ENCODE measurements around the gene ESRRB.

ESRRB gene

DNA sequence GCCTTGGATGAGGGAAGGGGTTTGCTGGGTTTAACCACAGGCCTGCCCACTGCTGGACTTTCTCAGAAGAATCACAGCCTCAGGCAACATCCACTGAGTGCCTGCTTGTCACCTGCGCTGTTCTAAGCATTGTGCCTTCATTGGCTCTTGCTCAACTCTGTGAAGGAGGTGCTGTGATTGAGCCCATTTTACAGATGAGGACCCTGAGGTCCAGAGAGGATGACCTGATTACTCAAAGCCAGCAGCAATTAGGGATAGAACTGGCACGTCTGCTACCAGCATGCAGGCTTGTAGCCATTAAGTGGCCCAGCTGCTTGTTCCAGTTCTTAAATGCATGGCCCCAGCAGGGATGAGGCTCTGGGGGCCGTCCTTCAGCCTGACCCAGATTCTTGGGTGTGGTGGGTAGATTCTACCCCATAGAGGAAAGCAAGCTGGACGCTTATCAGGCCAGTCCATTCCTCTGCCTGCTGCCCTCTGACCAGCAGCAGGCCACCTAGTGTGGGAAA is 54.6 kb downstream of the ESRRB start:
- Histone ChIP-seq H3K36me3 (ENCODE audit: control insufficient read depth, insufficient read depth, low read length, severe bottlenecking) (no peaks in the 10 kb centered on the region), H3K4me3 (ENCODE audit: low read length) (no peak overlapping the region), H3K4me1 (ENCODE audit: control insufficient read depth, insufficient read depth, low read length) (no peaks in the 10 kb centered on the region), H3K9me3 (ENCODE audit: control insufficient read depth, low read length) (no peaks in the 10 kb centered on the region), H3K9ac (ENCODE audit: low read length) (no peak overlapping the region), H3K27me3 (replicated peaks; ENCODE audit: control insufficient read depth, insufficient read depth, low read length) (peaks cover 32% of the 10 kb centered on the region)
- DNase-seq (ENCODE audit: low read depth) = no peak

DNA sequence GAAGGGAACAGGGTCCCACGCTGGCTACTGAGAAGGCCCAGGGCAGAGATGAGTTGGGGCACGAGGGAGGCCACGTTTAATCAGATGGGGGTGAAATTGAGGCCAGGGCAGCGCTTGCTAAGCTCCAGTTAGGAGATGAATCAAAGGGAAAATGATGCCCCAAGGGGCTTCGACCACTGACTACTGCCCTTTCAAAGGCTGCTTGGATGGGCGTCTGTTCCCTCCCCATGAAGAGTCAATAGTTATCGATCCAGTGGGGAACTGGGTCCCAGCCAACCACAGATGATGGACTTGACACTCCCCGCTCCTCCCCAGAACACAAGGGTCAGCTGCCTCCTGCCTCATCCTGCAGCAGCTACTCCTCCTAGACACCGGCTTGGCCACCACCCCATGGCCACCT is 55.6 kb downstream of the ESRRB start:
- DNase-seq (ENCODE audit: low read depth) = no peak

DNA sequence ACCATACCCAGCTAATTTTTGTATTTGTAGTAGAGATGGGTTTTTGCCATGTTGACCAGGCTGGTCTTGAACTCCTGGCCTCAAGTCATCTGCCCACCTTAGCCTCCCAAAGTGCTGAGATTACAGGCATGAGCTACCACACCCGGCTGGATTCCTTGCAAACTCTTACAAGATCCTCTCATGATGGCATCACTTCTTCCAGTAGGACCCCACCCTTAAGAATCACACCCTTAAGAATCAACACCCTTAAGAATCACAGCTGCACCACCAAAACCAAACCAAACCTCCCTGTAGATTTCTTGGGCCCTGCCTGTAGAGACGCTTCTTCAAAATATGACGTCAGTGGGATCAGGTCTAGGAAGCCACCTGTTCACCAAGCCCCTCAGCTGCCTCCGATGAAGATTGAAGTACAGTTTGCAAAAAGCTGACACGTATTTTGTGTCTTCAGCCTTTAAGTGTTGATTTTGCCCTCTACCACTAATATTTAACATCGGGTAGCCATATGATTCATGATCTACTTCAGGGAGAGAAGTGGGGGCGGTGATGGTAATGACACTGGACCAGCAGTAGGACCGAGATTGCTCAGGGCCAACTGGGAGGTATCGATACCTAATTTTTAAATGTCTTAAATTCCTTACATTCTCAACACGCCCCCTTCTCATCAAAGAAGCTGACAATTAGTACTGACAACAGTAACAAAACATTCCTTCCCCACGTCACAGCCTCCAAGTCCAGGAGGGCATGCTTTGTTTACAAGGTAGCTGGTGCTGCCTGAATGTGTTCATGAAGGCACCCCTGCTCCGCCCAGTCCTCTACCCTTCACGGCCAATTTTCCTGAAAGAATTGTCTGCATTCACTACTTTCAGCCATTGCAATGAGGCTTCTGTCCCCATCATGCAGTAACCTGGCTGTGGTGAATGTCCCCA is 57.2 kb downstream of the ESRRB start:
- Histone ChIP-seq H3K4me1 (ENCODE audit: control insufficient read depth, insufficient read depth, low read length) (no peaks in the 10 kb centered on the region), H3K27me3 (replicated peaks; ENCODE audit: control insufficient read depth, insufficient read depth, low read length) (peaks cover 38% of the 10 kb centered on the region), H3K4me3 (ENCODE audit: low read length) (no peak overlapping the region), H3K9me3 (ENCODE audit: control insufficient read depth, low read length) (no peaks in the 10 kb centered on the region), H3K36me3 (ENCODE audit: control insufficient read depth, insufficient read depth, low read length, severe bottlenecking) (no peaks in the 10 kb centered on the region), H3K9ac (ENCODE audit: low read length) (no peak overlapping the region)
- DNase-seq (ENCODE audit: low read depth) = no peak

More for the DNA sequence above, 55.6 kb downstream of the ESRRB start:
- Histone ChIP-seq H3K4me3 (ENCODE audit: low read length) (no peak overlapping the region), H3K27me3 (replicated peaks; ENCODE audit: control insufficient read depth, insufficient read depth, low read length) (peaks cover 36% of the 10 kb centered on the region), H3K9me3 (ENCODE audit: control insufficient read depth, low read length) (no peaks in the 10 kb centered on the region), H3K4me1 (ENCODE audit: control insufficient read depth, insufficient read depth, low read length) (no peaks in the 10 kb centered on the region), H3K36me3 (ENCODE audit: control insufficient read depth, insufficient read depth, low read length, severe bottlenecking) (no peaks in the 10 kb centered on the region), H3K9ac (ENCODE audit: low read length) (no peak overlapping the region)

DNA sequence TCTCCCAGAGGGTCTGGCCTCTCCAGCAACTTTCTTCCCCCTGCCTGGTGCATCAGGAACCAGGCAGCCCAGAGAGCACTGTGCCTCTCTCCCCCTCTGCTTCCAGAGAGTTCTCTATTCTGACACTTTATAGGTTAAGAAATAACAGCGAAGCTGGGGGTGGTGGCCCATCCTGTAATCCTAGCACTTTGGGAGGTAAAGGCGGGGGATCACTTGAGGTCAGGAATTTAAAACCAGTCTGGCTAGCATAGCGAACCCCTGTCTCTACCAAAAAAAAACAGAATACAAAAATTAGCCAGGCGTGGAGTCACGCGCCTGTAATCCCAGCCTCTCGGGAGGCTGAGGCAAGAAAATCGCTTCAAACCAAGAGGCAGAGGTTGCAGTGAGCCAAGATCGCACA is 58.3 kb downstream of the ESRRB start:
- Histone ChIP-seq H3K36me3 (ENCODE audit: control insufficient read depth, insufficient read depth, low read length, severe bottlenecking) (no peaks in the 10 kb centered on the region), H3K27me3 (replicated peaks; ENCODE audit: control insufficient read depth, insufficient read depth, low read length) (peaks cover 39% of the 10 kb centered on the region), H3K9ac (ENCODE audit: low read length) (no peak overlapping the region), H3K4me1 (ENCODE audit: control insufficient read depth, insufficient read depth, low read length) (no peaks in the 10 kb centered on the region), H3K9me3 (ENCODE audit: control insufficient read depth, low read length) (no peaks in the 10 kb centered on the region), H3K4me3 (ENCODE audit: low read length) (no peak overlapping the region)
- DNase-seq (ENCODE audit: low read depth) = no peak

DNA sequence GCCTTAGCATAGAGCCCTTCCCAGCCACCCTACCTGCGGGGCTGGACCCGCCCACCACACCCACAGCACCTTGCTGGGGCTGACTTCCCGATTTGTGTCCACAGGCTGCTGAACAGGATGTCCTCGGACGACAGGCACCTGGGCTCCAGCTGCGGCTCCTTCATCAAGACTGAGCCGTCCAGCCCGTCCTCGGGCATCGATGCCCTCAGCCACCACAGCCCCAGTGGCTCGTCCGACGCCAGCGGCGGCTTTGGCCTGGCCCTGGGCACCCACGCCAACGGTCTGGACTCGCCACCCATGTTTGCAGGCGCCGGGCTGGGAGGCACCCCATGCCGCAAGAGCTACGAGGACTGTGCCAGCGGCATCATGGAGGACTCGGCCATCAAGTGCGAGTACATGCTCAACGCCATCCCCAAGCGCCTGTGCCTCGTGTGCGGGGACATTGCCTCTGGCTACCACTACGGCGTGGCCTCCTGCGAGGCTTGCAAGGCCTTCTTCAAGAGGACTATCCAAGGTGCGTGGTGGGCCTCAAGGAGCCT is 63.4 kb downstream of the ESRRB start:
- no peak overlapping the region for H3K4me3 ChIP-seq (ENCODE audit: low read length)
- no peaks in the 10 kb centered on the region for H3K4me1 ChIP-seq (ENCODE audit: control insufficient read depth, insufficient read depth, low read length)
- H3K9ac ChIP-seq (ENCODE audit: low read length) = no peak overlapping the region
- H3K9me3 ChIP-seq (ENCODE audit: control insufficient read depth, low read length) = no peaks in the 10 kb centered on the region
- DNase-seq (ENCODE audit: low read depth) = no peak
- H3K27me3 ChIP-seq (replicated peaks; ENCODE audit: control insufficient read depth, insufficient read depth, low read length) = peaks cover 24% of the 10 kb centered on the region
- no peaks in the 10 kb centered on the region for H3K36me3 ChIP-seq (ENCODE audit: control insufficient read depth, insufficient read depth, low read length, severe bottlenecking)

DNA sequence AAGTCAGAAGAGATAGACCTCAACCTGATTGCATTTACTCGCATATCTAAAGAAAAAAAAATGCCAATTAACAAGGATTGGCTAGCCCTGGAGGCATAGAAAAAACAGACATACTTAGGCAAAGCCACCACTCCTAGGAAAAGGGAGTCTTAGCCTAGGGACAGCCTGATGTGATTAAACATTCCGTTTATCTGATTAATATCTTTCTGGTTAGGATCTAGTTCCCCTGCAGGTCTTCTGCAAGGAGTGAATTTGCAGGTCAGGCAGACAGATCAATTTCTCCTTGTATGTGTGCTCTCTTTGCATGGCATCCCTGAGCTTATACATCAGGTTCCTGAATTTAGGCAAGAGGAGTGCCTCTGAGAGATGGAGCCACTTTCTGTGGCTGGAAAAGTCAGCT is 70.5 kb downstream of the ESRRB start:
- Histone ChIP-seq H3K4me3 (ENCODE audit: low read length) (no peak overlapping the region), H3K9me3 (ENCODE audit: control insufficient read depth, low read length) (no peaks in the 10 kb centered on the region)
- no peak for DNase-seq (ENCODE audit: low read depth)

DNA sequence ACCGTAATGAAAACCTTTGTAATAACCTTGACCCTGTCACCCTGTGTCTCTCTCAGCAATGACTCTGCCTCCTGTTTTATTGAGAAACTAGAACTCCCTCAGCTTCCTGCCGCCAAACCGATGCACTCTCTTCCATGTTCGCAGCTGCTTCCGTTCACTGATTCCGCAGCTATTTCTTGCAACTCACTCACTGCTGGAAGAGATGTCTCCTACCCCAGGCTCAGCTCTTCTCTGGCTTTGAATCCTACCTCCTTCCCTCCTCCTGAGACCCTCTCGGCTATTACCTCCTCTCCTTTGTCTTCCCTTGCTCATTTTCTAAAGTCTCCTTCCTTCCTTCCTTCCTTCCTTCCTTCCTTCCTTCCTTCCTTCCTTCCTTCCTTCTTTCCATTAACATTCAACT is 71.0 kb downstream of the ESRRB start:
- Histone ChIP-seq H3K4me3 (ENCODE audit: low read length) (no peak overlapping the region), H3K36me3 (ENCODE audit: control insufficient read depth, insufficient read depth, low read length, severe bottlenecking) (no peaks in the 10 kb centered on the region), H3K9ac (ENCODE audit: low read length) (no peak overlapping the region), H3K9me3 (ENCODE audit: control insufficient read depth, low read length) (no peaks in the 10 kb centered on the region), H3K27me3 (replicated peaks; ENCODE audit: control insufficient read depth, insufficient read depth, low read length) (peaks cover 19% of the 10 kb centered on the region), H3K4me1 (ENCODE audit: control insufficient read depth, insufficient read depth, low read length) (no peaks in the 10 kb centered on the region)
- DNase-seq (ENCODE audit: low read depth) = no peak

More for the DNA sequence above, 70.5 kb downstream of the ESRRB start:
- Histone ChIP-seq H3K4me1 (ENCODE audit: control insufficient read depth, insufficient read depth, low read length) (no peaks in the 10 kb centered on the region), H3K36me3 (ENCODE audit: control insufficient read depth, insufficient read depth, low read length, severe bottlenecking) (no peaks in the 10 kb centered on the region), H3K27me3 (replicated peaks; ENCODE audit: control insufficient read depth, insufficient read depth, low read length) (peaks cover 19% of the 10 kb centered on the region), H3K9ac (ENCODE audit: low read length) (no peak overlapping the region)

DNA sequence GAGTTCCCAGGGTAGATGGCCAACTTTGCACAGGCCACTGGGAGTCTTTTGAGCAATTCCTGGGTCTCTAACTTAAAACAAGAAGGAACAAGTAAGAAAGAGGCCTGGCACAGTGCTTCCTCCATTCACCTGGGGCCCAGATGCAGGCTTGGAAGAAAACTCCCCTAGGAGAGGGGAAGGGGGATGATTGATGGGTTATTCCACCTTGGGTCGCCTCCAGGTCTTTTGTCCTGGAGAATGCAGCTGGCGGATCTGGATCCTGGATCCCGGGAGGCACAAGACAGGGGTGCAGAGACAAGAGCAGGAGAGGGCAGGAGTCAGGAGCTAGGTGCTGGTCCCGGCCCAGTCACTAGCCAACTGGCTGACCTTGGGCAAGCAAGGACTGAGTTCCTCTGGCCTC is 74.5 kb downstream of the ESRRB start:
- Histone ChIP-seq H3K9me3 (ENCODE audit: control insufficient read depth, low read length) (no peaks in the 10 kb centered on the region), H3K9ac (ENCODE audit: low read length) (no peak overlapping the region), H3K4me3 (ENCODE audit: low read length) (no peak overlapping the region), H3K4me1 (ENCODE audit: control insufficient read depth, insufficient read depth, low read length) (no peaks in the 10 kb centered on the region), H3K27me3 (replicated peaks; ENCODE audit: control insufficient read depth, insufficient read depth, low read length) (peaks cover 19% of the 10 kb centered on the region), H3K36me3 (ENCODE audit: control insufficient read depth, insufficient read depth, low read length, severe bottlenecking) (no peaks in the 10 kb centered on the region)
- no peak for DNase-seq (ENCODE audit: low read depth)

DNA sequence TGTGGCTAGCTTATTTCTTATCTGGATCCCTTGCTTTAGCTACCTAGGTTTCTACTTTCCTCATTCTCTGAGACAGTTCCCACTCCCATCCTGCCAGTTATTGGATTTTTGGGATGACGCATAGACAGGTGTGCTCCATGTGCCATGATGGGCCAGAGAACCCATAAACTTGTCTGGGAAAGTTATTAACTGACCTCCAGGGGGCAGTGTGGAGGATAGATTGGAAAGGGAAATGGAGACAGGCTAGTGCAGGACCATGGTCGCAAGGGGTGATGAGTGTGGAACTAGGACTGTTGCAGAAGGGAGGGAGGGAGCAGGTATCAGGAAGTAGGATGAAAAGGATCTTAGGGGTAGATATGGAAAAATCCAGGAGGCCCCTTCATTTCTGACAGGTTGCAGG is 80.3 kb downstream of the ESRRB start:
- no peaks in the 10 kb centered on the region for H3K4me1 ChIP-seq (ENCODE audit: control insufficient read depth, insufficient read depth, low read length)
- H3K27me3 ChIP-seq (replicated peaks; ENCODE audit: control insufficient read depth, insufficient read depth, low read length) = peaks cover 31% of the 10 kb centered on the region
- H3K9me3 ChIP-seq (ENCODE audit: control insufficient read depth, low read length) = no peaks in the 10 kb centered on the region
- no peak overlapping the region for H3K4me3 ChIP-seq (ENCODE audit: low read length)
- H3K9ac ChIP-seq (ENCODE audit: low read length) = no peak overlapping the region
- peak; percentile 6 for DNase-seq (ENCODE audit: low read depth)
- H3K36me3 ChIP-seq (ENCODE audit: control insufficient read depth, insufficient read depth, low read length, severe bottlenecking) = no peaks in the 10 kb centered on the region

DNA sequence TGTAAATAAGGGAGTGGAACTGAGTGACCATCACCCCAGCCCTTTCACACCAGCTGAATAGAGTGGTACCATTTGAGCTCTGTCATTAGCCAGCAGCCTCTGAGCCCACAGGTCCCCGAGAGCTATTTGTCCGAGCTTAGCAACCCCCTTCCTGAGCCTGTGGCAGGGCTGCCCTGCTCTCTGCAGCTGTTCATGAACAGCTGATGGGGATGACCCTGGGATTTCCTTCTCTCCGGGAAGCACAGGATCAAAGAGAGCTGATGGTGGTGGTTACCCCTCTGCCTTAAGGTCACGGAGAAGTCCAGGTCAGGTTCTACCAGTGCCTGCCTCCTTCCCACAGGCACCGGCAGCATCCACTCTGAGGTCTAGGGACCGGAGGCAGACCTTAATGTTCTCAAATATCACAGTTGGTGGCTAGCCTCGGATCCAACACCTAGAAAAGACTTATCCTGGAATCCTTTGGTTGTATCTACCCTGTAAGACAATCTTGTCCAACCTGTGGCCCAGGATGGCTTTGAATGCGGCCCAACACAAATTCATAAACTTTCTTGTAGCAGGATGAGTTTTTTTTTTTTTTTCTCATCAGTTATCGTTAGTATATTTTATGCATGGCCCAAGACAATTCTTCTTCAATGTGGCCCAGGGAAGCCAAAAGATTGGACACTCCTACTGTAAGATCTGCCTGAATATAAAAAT is 81.1 kb downstream of the ESRRB start:
- H3K9me3 ChIP-seq (ENCODE audit: control insufficient read depth, low read length) = no peaks in the 10 kb centered on the region
- no peaks in the 10 kb centered on the region for H3K4me1 ChIP-seq (ENCODE audit: control insufficient read depth, insufficient read depth, low read length)
- H3K36me3 ChIP-seq (ENCODE audit: control insufficient read depth, insufficient read depth, low read length, severe bottlenecking) = no peaks in the 10 kb centered on the region
- H3K27me3 ChIP-seq (replicated peaks; ENCODE audit: control insufficient read depth, insufficient read depth, low read length) = peaks cover 31% of the 10 kb centered on the region
- no peak overlapping the region for H3K4me3 ChIP-seq (ENCODE audit: low read length)
- DNase-seq (ENCODE audit: low read depth) = no peak
- no peak overlapping the region for H3K9ac ChIP-seq (ENCODE audit: low read length)

DNA sequence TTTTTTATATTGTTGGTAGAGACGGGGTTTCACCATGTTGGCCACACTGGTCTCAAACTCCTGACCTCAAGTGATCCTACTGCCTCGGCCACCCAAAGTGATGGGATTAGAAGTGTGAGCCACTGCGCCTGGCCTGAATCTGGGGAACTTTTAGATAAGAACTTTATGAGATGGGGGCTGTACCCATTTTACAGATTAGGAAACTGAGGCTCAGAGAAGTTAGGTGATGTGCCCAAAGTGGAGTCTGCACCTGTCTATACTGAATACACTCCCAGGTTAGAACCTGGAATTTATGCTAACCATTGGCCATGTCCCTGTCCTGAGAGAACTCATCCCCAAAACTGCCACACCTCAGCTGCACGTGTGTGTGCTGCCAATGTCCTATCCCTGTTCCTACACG is 81.9 kb downstream of the ESRRB start:
- Histone ChIP-seq H3K4me3 (ENCODE audit: low read length) (no peak overlapping the region), H3K36me3 (ENCODE audit: control insufficient read depth, insufficient read depth, low read length, severe bottlenecking) (no peaks in the 10 kb centered on the region), H3K27me3 (replicated peaks; ENCODE audit: control insufficient read depth, insufficient read depth, low read length) (peaks cover 31% of the 10 kb centered on the region), H3K4me1 (ENCODE audit: control insufficient read depth, insufficient read depth, low read length) (no peaks in the 10 kb centered on the region), H3K9me3 (ENCODE audit: control insufficient read depth, low read length) (no peaks in the 10 kb centered on the region), H3K9ac (ENCODE audit: low read length) (no peak overlapping the region)
- DNase-seq (ENCODE audit: low read depth) = no peak
